OCI-LY3 (cell line): Measurements from ENCODE around the gene IL23A.

Source experiments
- CTCF ChIP-seq: fragments of 200-600, 300-600 bp; sonication (generic); IDR thresholded peaks from 2 replicates; pipeline ENCODE4 v1.5.1; 2014; ENCODE audit warnings: antibody characterized with exemption, low read length, low read depth
- EZH2phosphoT487 ChIP-seq: fragments of 200-600 bp; shearing (Covaris generic); IDR thresholded peaks from 2 replicates; pipeline ENCODE4 v1.6.1; 2018; ENCODE audit warnings: antibody characterized with exemption, mixed run types, low read depth

- no peak for TF ChIP-seq CTCF
- no peak for TF ChIP-seq EZH2phosphoT487
Measured at GRCh38 chr12:56350662-56351061, 12.0 kb downstream of the IL23A start.
